ENCODE results near the gene ENO1. TPM values are rescaled to one million over a fixed set of nuclear protein-coding genes. Genes with fewer than 3 reads are reported as not detected.
A peak's percentile ranks its signal among the peaks of the same experiment; 100 is the strongest.
"Not testable (repeated sequence)": the region's sequence is repeated elsewhere in the genome, so short reads cannot be mapped to it uniquely, and the experiment has no call there.

Gene ENO1
- total and polyA plus RNA-seq, 9 of the 15 experiments (the other 6 are each of a cell fraction or from before 2014, with no cell fraction given): 2,249 to 7,472 (median 2,868) TPM

- TF ChIP-seq NFYB (IDR thresholded peaks at IDR 0.05; ENCODE audit: extremely low read depth, insufficient read length): peak; percentile 82
- peak; percentile 93 for TF ChIP-seq CHAMP1 (IDR thresholded peaks at IDR 0.05)
- peak; percentile 33 for TF ChIP-seq FOS (IDR thresholded peaks at IDR 0.05; ENCODE audit: extremely low read depth, insufficient read length)
- TF ChIP-seq CHD2 (IDR thresholded peaks at IDR 0.05; ENCODE audit: low read depth, low read length): 0 out of 2 replicates have a peak, but pooled peaks have one; percentile 23
- peak; percentile 93 for TF ChIP-seq CC2D1A (IDR thresholded peaks at IDR 0.05)
- TF ChIP-seq RBM25 (IDR thresholded peaks at IDR 0.05; ENCODE audit: low read depth, low read length, severe bottlenecking): peak; percentile 87
- peak; percentile 80 for TF ChIP-seq SP1 (CRISPR knock-in tag; IDR thresholded peaks at IDR 0.05)
- TF ChIP-seq C11orf30 (IDR thresholded peaks at IDR 0.05; ENCODE audit: low read depth): peak; percentile 56
- peak; percentile 75; the same call in 1 of the 2 replicates for TF ChIP-seq CBX1 (IDR thresholded peaks at IDR 0.05; ENCODE audit: low read depth)
- peak; percentile 45 for TF ChIP-seq MEIS2 (IDR thresholded peaks at IDR 0.05; ENCODE audit: partially characterized antibody)
- TF ChIP-seq PKNOX1 (IDR thresholded peaks at IDR 0.05): 0 out of 2 replicates have a peak, but pooled peaks have one; percentile 9
- TF ChIP-seq FOXM1 (IDR thresholded peaks at IDR 0.05; ENCODE audit: low read depth): peak; percentile 58; the same call in 1 of the 2 replicates
- H2AFZ ChIP-seq (ENCODE audit: low read depth, low read length); H3K27ac ChIP-seq (ENCODE audit: extremely low read depth, low read depth, low read length); H3K9me3 ChIP-seq (replicated peaks; ENCODE audit: control insufficient read depth, insufficient read depth, low read depth, low read length); H3K4me3 ChIP-seq; H3K27me3 ChIP-seq (ENCODE audit: control insufficient read depth in 2 of 2, insufficient read depth in 2 of 2, low read length in 2 of 2); H4K20me1 ChIP-seq (replicated peaks; ENCODE audit: control insufficient read depth, insufficient read depth, low read length); FAIRE-seq; H3K9ac ChIP-seq (ENCODE audit: insufficient read depth in 1 of 2, low read depth in 2 of 2, low read length in 2 of 2); H3K36me3 ChIP-seq (ENCODE audit: control insufficient read depth, insufficient read depth, low read length); H3K9me1 ChIP-seq (ENCODE audit: control insufficient read depth, insufficient read depth, low read length); H3K79me2 ChIP-seq (ENCODE audit: control insufficient read depth, insufficient read depth, low read length); CTCF ChIA-PET (ENCODE audit: low intra/inter-chr PET ratio); intact Hi-C loops (cut with micrococcal nuclease); ATAC-seq; BruUV-seq (replicated peaks); DNase-seq (ENCODE audit: extremely low read depth in 1 of 4, low spot score in 3 of 4); H3K4me2 ChIP-seq (ENCODE audit: insufficient read depth, low read length); in situ Hi-C loops (cut with MboI); TF ChIP-seq FOXM1 (CRISPR knock-in tag; IDR thresholded peaks at IDR 0.05; ENCODE audit: low read depth): not testable (repeated sequence)
- TF ChIP-seq MLLT1 (IDR thresholded peaks at IDR 0.05): peak in 1 of 2 experiments; percentile 67; a peak in 1 of 4 replicates
- peak; percentile 46 to 47; a peak in 2 of 4 replicates for TF ChIP-seq KDM1A (IDR thresholded peaks at IDR 0.05)
- TF ChIP-seq MAFG (tag; conservative IDR thresholded peaks at IDR 0.05): peak; percentile 37
- 0 out of 2 replicates have a peak, but pooled peaks have one; percentile 17 for TF ChIP-seq EP400 (IDR thresholded peaks at IDR 0.05)
- TF ChIP-seq MBD2 (IDR thresholded peaks at IDR 0.05; ENCODE audit: borderline replicate concordance, low read depth): peak; percentile 58; the same call in 1 of the 2 replicates
- peak; percentile 92 for TF ChIP-seq ASH1L (IDR thresholded peaks at IDR 0.05; ENCODE audit: borderline replicate concordance, low read depth, partially characterized antibody)
- TF ChIP-seq ZNF316 (IDR thresholded peaks at IDR 0.05): peak; percentile 88
- WGBS (ENCODE audit: insufficient coverage, low coverage, missing lambda C conversion rate): 73% methylated on average over 5 of the region's 5 CpGs
- peaks cover 9 to 16% of the 10 kb centered on the region in 2 experiments for H3K4me1 ChIP-seq (replicated peaks in 1 of 2; ENCODE audit: control insufficient read depth in 2 of 2, insufficient read depth in 2 of 2, low read length in 2 of 2)
- POLR2A ChIA-PET: interaction anchor here (0.8 to 1.2 kb wide), 3 partner anchors 12 to 383 kb away, joined by 3 to 7 read pairs (median 4); partner anchors contain the start of gene ENO1
These were observed 19.9 kb upstream of the ENO1 start for GRCh38 chr1:8898418-8898817.
